Fibroblast of upper back skin (primary cell): ENCODE data around the gene PRAMEF26.
"Not testable (repeated sequence)": the region's sequence is repeated elsewhere in the genome, so short reads cannot be mapped to it uniquely, and the experiment has no call there.

Source experiments
- DNase-seq: peaks from one replicate; pipeline ENCODE4 v3.0.0-alpha.2; 2013

The PRAMEF26 gene

DNA sequence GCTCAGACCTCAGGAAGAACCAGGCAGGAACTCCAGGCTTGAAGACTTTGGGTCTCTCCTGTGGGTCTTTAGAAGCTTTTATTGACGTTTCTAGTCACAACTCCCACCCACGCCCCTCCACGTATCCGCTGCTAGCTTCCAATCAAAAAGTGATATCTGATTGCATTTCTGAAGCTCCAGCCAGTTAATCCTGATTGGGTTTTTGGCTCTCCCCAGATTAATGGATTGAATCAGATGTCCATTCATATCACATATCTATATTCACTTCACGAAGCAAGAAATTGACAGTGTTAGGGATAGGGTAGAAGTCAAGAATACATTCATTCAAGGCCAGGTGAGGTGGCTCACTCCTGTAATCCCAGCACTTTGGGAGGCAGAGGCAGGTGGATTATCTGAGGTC is at the start of gene PRAMEF26:
PRAMEF26 (minus strand) TSS at position 101 of the 400 bp plus-strand sequence. CDS start 2,914 bp downstream, outside the sequence.
- not testable (repeated sequence) for DNase-seq

DNA sequence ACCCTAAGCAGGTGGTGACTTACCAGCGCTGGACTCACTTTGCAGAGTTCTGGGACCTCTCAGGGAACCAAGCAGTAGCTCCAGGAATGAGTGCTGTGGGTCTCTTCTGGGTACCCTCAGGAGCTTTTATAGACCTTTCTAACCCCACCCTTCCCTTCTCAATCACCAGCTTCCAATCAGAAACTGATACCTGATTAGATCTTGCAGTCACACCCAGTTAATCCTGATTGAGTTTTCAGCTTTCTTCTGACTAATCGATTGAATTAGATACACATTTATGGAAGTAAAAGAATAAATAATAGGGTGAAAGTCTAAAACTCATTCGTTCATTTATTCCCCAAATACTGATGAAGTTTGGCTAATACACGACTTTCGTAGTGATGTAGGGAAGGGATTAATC is 45.5 kb upstream of the PRAMEF26 start, which contains the start of gene PRAMEF13:
PRAMEF13 (minus strand) TSS at position 101 of the 400 bp plus-strand sequence. CDS start 1,820 bp downstream, outside the sequence.
- not testable (repeated sequence) for DNase-seq

DNA sequence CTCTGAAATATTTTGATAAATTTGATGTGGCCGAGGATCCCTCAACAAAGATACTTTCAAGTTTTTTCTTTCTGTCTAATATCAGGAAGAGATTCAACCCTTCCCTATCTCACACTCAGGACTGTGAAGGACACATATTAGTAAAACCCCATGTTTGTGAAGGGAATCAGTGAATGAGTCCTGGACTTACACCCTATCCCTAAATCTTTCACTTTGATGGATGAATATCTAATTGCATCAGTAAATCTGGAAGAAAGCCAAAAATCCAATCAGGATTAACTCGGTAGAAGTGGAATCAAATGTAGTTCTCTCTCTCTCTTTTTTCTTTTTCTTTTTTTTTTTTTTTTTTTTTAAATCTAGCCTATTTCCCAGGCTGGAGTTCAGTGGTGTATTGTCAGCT is 15.7 kb upstream of the PRAMEF26 start, which contains the start of gene PRAMEF9:
PRAMEF9 (plus strand) TSS at position 301 of the 400 bp plus-strand sequence. CDS start 3,433 bp downstream, outside the sequence.
- DNase-seq, result not testable (repeated sequence)

DNA sequence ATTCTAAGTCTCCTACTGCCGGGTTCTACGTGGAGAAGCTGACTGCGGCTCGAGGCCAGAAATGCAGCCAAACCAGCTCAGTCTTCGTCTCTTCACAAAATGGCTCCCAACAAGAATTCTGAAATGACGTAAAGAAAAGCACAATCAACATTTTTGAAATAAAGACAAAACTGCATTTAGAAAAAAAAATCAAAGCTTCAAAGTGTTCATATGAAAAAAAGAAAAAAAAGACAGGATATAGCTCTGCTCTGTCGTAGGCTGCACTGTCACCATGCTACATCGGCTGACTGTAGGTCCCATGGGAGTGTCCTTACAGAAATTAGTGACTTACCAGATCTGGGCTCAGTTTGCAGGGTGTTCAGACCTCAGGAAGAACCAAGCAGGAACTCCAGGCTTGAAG is 9.7 kb upstream of the PRAMEF26 start, which contains the start of gene HNRNPCL4:
HNRNPCL4 (minus strand) TSS at position 101 of the 400 bp plus-strand sequence. CDS start 164 bp downstream, outside the sequence.
- DNase-seq, result not testable (repeated sequence)

GRCh38 chr1:13116754-13117153 is 39.1 kb downstream of the PRAMEF26 start, which contains the start of gene HNRNPCL2:
HNRNPCL2 (minus strand) TSS chr1:13116854; CDS start chr1:13116400, 454 bp downstream.
- not testable (repeated sequence) for DNase-seq
